ENCODE measurements around the gene RTTN.
"Not testable (repeated sequence)": the region's sequence is repeated elsewhere in the genome, so short reads cannot be mapped to it uniquely, and the experiment has no call there.

The RTTN gene, protein sequence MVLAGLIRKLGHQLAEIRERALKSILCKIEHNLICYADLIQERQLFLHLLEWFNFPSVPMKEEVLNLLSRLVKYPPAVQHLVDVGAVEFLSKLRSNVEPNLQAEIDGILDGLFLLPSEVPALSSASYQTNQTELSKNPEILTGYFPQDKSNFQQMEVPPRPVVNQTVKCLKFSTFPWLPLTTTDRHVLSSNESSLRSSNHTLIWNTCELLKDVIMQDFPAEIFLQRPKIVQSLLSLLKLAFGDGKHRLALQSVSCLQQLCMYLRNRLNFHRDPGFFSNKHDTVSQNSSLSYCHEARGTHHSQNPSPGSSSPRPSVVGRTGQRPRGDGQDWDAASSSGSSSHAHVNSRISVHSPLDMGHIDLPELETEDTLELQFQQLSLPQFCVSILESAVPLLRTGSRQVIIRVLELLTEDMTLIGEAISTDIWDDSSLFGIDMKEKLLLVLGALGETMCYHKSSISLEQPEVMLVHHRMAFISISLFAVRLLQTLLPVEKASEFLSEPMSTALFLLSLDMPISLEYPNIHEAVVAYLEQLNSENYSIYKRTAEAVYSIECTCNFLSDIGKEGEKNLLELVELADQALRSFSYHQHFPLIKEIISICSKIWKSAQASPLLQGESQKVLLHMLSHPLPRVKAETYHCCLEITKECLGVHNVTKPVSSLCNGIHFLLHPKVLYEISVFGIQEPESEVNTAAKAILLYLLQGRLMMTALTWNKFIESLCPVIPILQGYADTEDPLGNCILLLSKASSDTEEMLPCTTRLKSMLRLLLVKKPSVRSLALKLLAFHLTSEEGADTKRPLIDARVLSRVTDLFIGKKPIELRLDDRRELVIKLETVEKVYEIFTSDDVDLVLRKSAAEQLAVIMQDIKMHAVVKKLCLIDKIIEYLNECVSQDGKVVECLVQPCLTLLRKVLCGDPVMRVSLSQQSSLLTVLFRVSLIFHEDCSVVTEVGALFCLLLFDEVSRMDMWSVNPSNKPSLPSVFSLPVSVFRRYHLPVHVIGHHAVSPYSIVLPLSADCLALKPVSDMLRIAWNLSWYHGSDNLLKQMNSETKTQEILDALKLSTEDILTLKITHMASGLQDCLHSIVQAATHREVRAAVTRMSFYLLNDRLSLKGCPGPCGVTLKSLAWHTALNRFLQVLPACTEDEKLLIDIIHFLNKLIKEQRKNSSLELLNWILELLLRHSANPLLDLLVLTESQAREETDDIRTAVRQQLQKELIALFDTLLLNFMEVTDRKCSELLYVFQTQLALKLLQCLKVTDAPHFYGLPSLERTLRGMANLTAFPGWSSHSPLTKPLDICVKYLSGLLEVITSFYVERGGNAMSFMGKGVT (N-terminal part only)

DNA sequence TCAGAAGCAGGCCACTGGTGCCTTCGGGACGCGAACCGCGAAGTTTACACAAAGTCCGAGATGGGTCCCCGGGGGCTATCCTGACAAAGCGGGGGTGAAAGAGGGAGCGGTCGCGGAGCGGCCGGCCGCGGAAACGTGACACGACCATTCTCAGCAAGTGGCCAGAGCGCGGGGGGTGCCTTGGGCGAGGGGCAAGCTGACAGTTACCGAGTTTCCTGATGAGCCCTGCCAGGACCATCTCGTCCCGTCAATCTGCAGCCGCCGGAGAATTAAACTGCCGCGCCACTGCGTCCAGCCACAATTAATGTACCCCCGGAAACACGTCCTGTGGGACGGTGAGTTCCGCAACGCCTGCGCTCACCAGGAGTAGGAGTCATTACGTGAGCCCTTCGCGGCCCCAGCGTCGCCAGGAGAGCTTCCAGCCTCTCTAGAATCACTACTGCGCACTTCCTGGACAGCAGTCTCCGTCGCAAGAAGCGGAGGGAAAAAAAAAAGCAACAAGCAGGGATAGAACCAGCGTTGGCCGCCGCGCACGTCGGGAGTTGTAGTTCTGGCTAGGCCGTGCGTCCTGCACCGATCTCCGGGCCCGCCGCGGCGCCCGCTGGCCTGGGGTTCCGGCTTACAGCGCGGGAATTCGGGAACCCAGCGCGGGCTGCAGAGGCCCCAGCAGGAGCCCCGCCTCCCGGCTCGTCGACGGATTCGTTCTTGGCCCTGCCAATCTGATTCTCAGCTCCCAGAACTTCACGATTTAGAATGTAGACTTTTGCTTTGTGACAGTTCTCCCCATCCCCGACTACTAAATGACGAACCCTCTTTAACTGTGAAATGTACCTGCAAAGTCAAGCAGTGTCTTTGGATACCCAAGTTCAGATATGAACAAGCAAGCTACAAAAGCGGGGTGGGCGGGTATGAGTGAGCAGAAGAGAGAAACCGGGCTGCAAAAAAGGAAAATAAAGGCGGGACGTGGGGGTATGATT lies at the start of gene RTTN:
RTTN (minus strand) TSS at position 267 of the 977 bp plus-strand sequence; CDS start at position 238, 29 bp downstream.
- H3K4me3 ChIP-seq (replicated peaks; ENCODE audit: low read depth, low read length) = peak within 1 kb of the TSS; percentile 92
- TF ChIP-seq, protein P1, sequence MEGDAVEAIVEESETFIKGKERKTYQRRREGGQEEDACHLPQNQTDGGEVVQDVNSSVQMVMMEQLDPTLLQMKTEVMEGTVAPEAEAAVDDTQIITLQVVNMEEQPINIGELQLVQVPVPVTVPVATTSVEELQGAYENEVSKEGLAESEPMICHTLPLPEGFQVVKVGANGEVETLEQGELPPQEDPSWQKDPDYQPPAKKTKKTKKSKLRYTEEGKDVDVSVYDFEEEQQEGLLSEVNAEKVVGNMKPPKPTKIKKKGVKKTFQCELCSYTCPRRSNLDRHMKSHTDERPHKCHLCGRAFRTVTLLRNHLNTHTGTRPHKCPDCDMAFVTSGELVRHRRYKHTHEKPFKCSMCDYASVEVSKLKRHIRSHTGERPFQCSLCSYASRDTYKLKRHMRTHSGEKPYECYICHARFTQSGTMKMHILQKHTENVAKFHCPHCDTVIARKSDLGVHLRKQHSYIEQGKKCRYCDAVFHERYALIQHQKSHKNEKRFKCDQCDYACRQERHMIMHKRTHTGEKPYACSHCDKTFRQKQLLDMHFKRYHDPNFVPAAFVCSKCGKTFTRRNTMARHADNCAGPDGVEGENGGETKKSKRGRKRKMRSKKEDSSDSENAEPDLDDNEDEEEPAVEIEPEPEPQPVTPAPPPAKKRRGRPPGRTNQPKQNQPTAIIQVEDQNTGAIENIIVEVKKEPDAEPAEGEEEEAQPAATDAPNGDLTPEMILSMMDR (IDR thresholded peaks at IDR 0.05; ENCODE audit: low read length, missing control alignments) = no peak
- DNase-seq (ENCODE audit: low read depth) = peak; percentile 96

DNA sequence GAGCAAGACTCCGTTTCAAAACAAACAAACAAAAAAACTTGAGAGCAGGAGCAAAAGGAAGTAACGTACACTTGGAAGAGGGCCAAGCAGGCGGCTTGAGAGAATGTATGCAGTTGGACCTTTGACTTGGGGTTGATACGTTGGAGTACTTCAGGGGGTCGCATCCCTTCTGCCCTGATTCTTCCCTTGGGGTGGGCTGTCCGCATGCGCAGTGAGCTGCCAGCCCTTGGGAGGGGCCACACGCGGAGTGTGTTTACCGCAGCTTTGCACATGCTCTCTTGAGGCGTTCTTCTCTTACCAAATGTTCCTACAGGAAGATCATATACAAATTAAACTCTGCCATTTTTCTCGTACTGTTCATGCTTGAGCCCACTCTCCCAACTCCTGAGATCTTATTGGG lies 45.3 kb upstream of the RTTN start:
- no peak for DNase-seq (ENCODE audit: low read depth)
- TF ChIP-seq, protein P1 (IDR thresholded peaks at IDR 0.05; ENCODE audit: low read length, missing control alignments) = no peak
- no peak overlapping the region for H3K4me3 ChIP-seq (replicated peaks; ENCODE audit: low read depth, low read length)

DNA sequence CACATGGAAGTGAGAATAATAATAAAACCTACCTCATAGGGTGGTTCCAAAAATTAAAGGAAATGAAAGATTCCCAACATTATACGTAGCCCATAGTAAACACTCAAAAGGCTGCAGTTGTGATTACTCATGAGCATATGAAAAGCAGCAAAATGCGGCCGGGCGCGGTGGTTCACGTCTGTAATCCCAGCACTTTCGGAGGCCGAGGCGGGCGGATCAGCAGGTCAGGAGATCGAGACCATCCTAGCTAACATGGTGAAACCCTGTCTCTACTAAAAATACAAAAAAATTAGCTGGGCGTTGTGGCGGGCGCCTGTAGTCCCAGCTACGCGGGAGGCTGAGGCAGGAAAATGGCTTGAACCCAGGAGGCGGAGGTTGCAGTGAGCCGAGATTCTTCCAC lies 44.4 kb upstream of the RTTN start:
- not testable (repeated sequence) for H3K4me3 ChIP-seq (replicated peaks; ENCODE audit: low read depth, low read length); DNase-seq (ENCODE audit: low read depth)

DNA sequence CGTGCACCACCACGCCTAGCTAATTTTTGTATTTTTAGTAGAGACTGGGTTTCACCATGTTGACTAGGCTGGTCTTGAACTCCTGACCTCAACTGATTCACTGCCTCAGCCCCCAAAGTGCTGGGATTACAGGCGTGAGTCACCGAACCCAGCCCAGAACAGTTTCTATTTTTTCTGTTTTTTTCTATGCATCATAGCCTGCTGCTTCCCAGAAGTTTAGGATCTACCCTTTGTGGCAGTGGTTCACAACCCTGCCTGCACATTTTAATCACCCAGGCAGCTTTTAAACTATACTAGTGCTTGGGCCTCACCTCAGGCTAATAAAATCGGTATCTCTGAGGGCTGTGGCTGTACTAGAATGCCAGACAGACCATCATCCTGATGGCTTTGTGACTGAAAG lies 43.6 kb upstream of the RTTN start:
- no peak overlapping the region for H3K4me3 ChIP-seq (replicated peaks; ENCODE audit: low read depth, low read length)
- no peak for DNase-seq (ENCODE audit: low read depth)
- TF ChIP-seq, protein P1 (IDR thresholded peaks at IDR 0.05; ENCODE audit: low read length, missing control alignments) = no peak

DNA sequence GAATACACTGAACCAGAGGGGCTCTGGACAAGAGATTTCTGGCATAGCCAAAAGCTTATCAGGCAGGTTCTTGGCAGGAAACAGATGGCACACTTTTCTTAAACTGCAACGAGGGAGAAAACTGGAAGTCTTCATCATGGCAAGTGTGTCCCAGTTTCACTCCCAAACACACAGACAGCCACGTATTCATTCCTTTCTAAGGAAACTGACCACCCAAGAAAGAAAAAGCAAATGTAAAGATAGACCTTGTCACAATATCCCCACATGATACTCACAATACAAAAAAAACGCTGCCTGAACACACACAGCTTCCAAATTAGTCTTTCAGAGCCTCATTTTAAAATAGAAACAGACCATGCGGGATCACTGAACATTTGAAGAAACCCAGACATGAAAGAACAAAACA lies 40.6 kb upstream of the RTTN start:
- no peak for DNase-seq (ENCODE audit: low read depth)
- no peak overlapping the region for H3K4me3 ChIP-seq (replicated peaks; ENCODE audit: low read depth, low read length)

More for the DNA sequence above, 40.6 kb upstream of the RTTN start:
- TF ChIP-seq, protein P1 (IDR thresholded peaks at IDR 0.05; ENCODE audit: low read length, missing control alignments) = no peak

Data from fibroblast of pulmonary artery (primary cell).